Measurements from ENCODE around the gene TSPAN18.

- no peak for TF ChIP-seq ZBTB17 (tag by site-specific recombination; IDR thresholded peaks at IDR 0.05)
- TF ChIP-seq WT1 (tag by site-specific recombination; IDR thresholded peaks at IDR 0.05), result no peak
- TF ChIP-seq CTCF (tag by site-specific recombination; IDR thresholded peaks at IDR 0.05), result no peak
- no peak for TF ChIP-seq ZNF133 (tag by site-specific recombination; IDR thresholded peaks at IDR 0.05)
- no peak for TF ChIP-seq ZNF585B (tag by site-specific recombination; IDR thresholded peaks at IDR 0.05)
- no peak for TF ChIP-seq KLF9 (tag by site-specific recombination; IDR thresholded peaks at IDR 0.05; ENCODE audit: low read depth)
- peak; percentile 44; the same call in 1 of the 2 replicates for TF ChIP-seq ZNF398 (tag by site-specific recombination; IDR thresholded peaks at IDR 0.05)
- no peak for TF ChIP-seq ZNF274 (IDR thresholded peaks at IDR 0.05; ENCODE audit: low read length)
- TF ChIP-seq ZNF274 (tag by site-specific recombination; IDR thresholded peaks at IDR 0.05; ENCODE audit: borderline replicate concordance), result no peak
Observed at GRCh38 chr11:44978274-44978960, 251.7 kb downstream of the TSPAN18 start.
